ENCODE data around the gene ZNF268. TPM values are rescaled to one million over a fixed set of nuclear protein-coding genes. Genes with fewer than 3 reads are reported as not detected.
A peak's percentile ranks its signal among the peaks of the same experiment; 100 is the strongest.

Gene ZNF268
- total RNA-seq, 1 experiment from 2014 or later, result 38.2 TPM

DNA sequence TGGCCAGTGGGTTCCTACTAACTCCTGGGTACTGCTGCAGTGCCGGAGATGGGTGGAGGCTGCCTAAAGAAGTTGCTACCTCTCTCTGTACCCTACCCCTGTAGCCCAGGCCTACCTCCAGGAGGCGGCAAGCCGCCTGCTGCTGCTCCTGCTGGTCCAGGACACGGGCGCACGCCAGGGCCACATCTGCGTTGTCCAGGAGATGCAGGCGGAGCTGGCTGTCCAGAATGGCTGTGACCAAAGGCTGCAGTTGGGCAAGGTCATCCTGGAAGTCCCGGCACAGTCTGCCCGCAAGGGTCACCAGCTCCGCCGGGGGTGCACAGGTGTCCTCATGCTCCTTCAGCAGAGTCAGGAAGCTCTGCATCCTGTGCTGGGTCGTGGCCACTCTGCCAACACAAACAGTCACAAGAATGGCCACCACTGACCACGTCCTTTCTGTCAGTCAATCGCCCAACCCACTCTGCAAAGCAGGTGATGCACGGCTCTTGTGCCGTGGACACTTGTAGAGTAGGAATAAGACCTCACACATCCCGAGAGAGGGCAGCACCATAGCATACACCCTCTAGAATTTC is 52.8 kb downstream of the ZNF268 start:
- H3K27ac Mint-ChIP-seq, result no peak overlapping the region
- H3K4me3 Mint-ChIP-seq, result no peak overlapping the region
- peaks cover 2% of the 10 kb centered on the region for H3K27me3 Mint-ChIP-seq (ENCODE audit: low read depth)
- TF ChIP-seq, protein P1, sequence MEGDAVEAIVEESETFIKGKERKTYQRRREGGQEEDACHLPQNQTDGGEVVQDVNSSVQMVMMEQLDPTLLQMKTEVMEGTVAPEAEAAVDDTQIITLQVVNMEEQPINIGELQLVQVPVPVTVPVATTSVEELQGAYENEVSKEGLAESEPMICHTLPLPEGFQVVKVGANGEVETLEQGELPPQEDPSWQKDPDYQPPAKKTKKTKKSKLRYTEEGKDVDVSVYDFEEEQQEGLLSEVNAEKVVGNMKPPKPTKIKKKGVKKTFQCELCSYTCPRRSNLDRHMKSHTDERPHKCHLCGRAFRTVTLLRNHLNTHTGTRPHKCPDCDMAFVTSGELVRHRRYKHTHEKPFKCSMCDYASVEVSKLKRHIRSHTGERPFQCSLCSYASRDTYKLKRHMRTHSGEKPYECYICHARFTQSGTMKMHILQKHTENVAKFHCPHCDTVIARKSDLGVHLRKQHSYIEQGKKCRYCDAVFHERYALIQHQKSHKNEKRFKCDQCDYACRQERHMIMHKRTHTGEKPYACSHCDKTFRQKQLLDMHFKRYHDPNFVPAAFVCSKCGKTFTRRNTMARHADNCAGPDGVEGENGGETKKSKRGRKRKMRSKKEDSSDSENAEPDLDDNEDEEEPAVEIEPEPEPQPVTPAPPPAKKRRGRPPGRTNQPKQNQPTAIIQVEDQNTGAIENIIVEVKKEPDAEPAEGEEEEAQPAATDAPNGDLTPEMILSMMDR (conservative IDR thresholded peaks at IDR 0.05), result no peak
- no peaks in the 10 kb centered on the region for H3K23me2 ChIP-seq (ENCODE audit: insufficient read length, low read depth, low read length, poor library complexity, severe bottlenecking)
- no peak overlapping the region for H3K18ac ChIP-seq (ENCODE audit: insufficient read length, low read depth, low read length)
- no peaks in the 10 kb centered on the region for H3K79me1 ChIP-seq (ENCODE audit: insufficient read depth, low read depth, low read length, poor library complexity, severe bottlenecking)
- H2BK5ac ChIP-seq (ENCODE audit: insufficient read length, low read length), result no peak overlapping the region
- no peaks in the 10 kb centered on the region for H3K27me3 ChIP-seq (ENCODE audit: insufficient read depth, low read length)
- H3K56ac ChIP-seq (ENCODE audit: insufficient read length, low read depth, low read length), result no peak overlapping the region
- no peaks in the 10 kb centered on the region for H3K4me1 ChIP-seq (ENCODE audit: insufficient read depth, low read length)
- H2BK12ac ChIP-seq (ENCODE audit: insufficient read length, low read depth, low read length), result no peak overlapping the region
- no peak overlapping the region for H4K5ac ChIP-seq (ENCODE audit: insufficient read length, low read depth, low read length)
- H3K14ac ChIP-seq (ENCODE audit: insufficient read depth, low read length), result no peak overlapping the region
- DNase-seq, result peak; percentile 19
- no peak overlapping the region for H2BK20ac ChIP-seq (ENCODE audit: low read depth, low read length, poor library complexity, severe bottlenecking)
- H2BK120ac ChIP-seq (ENCODE audit: low read depth, low read length, poor library complexity, severe bottlenecking), result no peak overlapping the region
- H2AFZ ChIP-seq (ENCODE audit: low read length), result no peak overlapping the region
- H3K79me2 ChIP-seq (ENCODE audit: insufficient read depth, low read length), result no peaks in the 10 kb centered on the region
- H3K4me2 ChIP-seq (ENCODE audit: insufficient read depth, insufficient read length, low read length), result no peak overlapping the region
- H3K27ac ChIP-seq (ENCODE audit: insufficient read length, low read depth, low read length), result no peak overlapping the region
- peaks cover 78% of the 10 kb centered on the region in 2 experiments for H3K9me3 Mint-ChIP-seq
- no peak overlapping the region for H3K9ac ChIP-seq (ENCODE audit: extremely low read depth, insufficient read length, low read length)
- H2AK5ac ChIP-seq (ENCODE audit: insufficient read length, low read length), result no peak overlapping the region
- no peaks in the 10 kb centered on the region for H4K20me1 ChIP-seq (ENCODE audit: control insufficient read depth, insufficient read depth, insufficient read length)
- no peak overlapping the region for H2BK15ac ChIP-seq (ENCODE audit: low read depth, low read length)
- peaks cover 85% of the 10 kb centered on the region for H3K9me3 ChIP-seq (ENCODE audit: control insufficient read depth, low read depth, low read length)
- no peak overlapping the region for H4K8ac ChIP-seq (replicated peaks; ENCODE audit: insufficient read length, low read depth, low read length)
- no CpG with 5 or more reads among the region's 18 CpGs for WGBS (ENCODE audit: extremely low coverage, insufficient read length, low lambda C conversion rate)
- H4K91ac ChIP-seq (ENCODE audit: insufficient read length, low read depth, low read length), result no peak overlapping the region
- H3K4me1 Mint-ChIP-seq, result no peaks in the 10 kb centered on the region
- no peak overlapping the region for H3K23ac ChIP-seq (ENCODE audit: insufficient read length, low read depth, low read length)
- no peak overlapping the region for H3T11ph ChIP-seq (ENCODE audit: low read length)
- no peak overlapping the region for H3K4ac ChIP-seq (ENCODE audit: low read depth, low read length)
- H3K36me3 Mint-ChIP-seq (ENCODE audit: insufficient read depth in 1 of 3, low read depth in 3 of 3), result peaks cover 21 to 34% (median 22%) of the 10 kb centered on the region in 3 experiments
